Measurements from ENCODE around the gene DMD. TPM values are rescaled to one million over a fixed set of nuclear protein-coding genes. Genes with fewer than 3 reads are reported as not detected.
A peak's percentile ranks its signal among the peaks of the same experiment; 100 is the strongest.

The DMD gene
- total RNA-seq, 1 donor from 2014 or later: 22.2 TPM

DNA sequence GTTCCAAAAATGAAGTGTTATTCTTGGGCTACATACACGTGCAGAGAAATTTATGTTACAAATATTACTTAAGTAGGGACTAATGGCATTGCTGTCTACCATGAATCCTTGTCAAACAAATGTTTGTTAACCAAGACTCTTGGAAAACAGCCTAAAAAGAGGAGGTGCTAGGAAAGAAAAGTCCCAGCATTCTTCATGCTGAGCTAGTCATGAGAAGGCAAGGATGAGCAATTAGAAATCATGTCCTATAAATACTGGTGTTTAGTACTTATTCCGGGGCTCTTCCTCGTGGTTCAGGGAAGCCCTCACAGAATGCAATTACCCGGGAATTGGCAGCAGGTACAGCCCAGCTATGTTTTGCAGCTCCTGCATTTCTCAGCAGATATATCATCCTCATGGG, 1761.4 kb downstream of the DMD start:
- DNase-seq (ENCODE audit: low read depth) (peak; percentile 28), FAIRE-seq (peak; percentile 66)
- no peak overlapping the region for H3K27ac ChIP-seq (ENCODE audit: low read depth, low read length)
- no peaks in the 10 kb centered on the region for H3K36me3 ChIP-seq (ENCODE audit: insufficient read depth, low read length)
- H3K4me2 ChIP-seq (ENCODE audit: low read length): no peak overlapping the region
- Mint-ChIP-seq H3K9me3 (ENCODE audit: unreplicated experiment) (no peaks in the 10 kb centered on the region), H3K4me3 (ENCODE audit: unreplicated experiment) (no peak overlapping the region), H3K36me3 (ENCODE audit: low read depth, unreplicated experiment) (no peaks in the 10 kb centered on the region), H3K4me1 (ENCODE audit: low read depth, unreplicated experiment) (no peaks in the 10 kb centered on the region), H3K27me3 (ENCODE audit: low read depth, unreplicated experiment) (no peaks in the 10 kb centered on the region), H3K27ac (ENCODE audit: unreplicated experiment) (no peak overlapping the region)
- TF ChIP-seq EZH2 (IDR thresholded peaks at IDR 0.05; ENCODE audit: insufficient read depth, low read length): no peak
- TF ChIP-seq, protein P1, sequence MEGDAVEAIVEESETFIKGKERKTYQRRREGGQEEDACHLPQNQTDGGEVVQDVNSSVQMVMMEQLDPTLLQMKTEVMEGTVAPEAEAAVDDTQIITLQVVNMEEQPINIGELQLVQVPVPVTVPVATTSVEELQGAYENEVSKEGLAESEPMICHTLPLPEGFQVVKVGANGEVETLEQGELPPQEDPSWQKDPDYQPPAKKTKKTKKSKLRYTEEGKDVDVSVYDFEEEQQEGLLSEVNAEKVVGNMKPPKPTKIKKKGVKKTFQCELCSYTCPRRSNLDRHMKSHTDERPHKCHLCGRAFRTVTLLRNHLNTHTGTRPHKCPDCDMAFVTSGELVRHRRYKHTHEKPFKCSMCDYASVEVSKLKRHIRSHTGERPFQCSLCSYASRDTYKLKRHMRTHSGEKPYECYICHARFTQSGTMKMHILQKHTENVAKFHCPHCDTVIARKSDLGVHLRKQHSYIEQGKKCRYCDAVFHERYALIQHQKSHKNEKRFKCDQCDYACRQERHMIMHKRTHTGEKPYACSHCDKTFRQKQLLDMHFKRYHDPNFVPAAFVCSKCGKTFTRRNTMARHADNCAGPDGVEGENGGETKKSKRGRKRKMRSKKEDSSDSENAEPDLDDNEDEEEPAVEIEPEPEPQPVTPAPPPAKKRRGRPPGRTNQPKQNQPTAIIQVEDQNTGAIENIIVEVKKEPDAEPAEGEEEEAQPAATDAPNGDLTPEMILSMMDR (IDR thresholded peaks at IDR 0.05; ENCODE audit: insufficient read depth, low read depth, low read length): no peak
- no peaks in the 10 kb centered on the region for H3K9me3 ChIP-seq (ENCODE audit: insufficient read depth, low read depth, low read length)
- no peak overlapping the region for H2AFZ ChIP-seq (ENCODE audit: low read depth, low read length)
- H4K20me1 ChIP-seq (ENCODE audit: insufficient read depth, low read length): no peaks in the 10 kb centered on the region
- no peak overlapping the region for H3K4me3 ChIP-seq (ENCODE audit: insufficient read depth, low read depth, low read length)
- H3K79me2 ChIP-seq (ENCODE audit: insufficient read depth, low read length): no peaks in the 10 kb centered on the region
- H3K9ac ChIP-seq (ENCODE audit: low read length): no peak overlapping the region
- no peaks in the 10 kb centered on the region for H3K4me1 ChIP-seq (ENCODE audit: insufficient read depth, low read length)
- H3K27me3 ChIP-seq (ENCODE audit: insufficient read depth, low read length): no peaks in the 10 kb centered on the region

DNA sequence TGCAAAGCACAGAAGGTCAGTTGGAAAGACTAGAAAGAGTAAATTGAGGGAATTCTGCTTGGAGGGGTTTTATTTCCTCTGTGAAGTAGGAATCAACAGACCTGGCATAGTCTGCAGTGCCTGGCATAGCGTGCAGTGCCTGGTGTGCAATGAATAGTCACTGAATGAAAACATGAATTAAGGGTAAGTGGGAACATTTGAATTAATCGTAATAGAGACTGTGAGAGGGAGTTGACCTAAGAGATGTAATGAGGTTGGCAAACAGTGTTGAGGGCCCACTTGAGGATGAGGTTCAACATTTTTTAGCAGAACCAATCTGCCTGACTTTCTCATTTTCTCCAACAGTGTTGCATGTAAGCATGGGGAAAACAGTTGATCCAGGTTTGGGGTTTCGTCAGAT, 1762.3 kb downstream of the DMD start:
- Histone ChIP-seq H3K4me2 (ENCODE audit: low read length) (no peak overlapping the region), H3K27ac (ENCODE audit: low read depth, low read length) (no peak overlapping the region), H3K79me2 (ENCODE audit: insufficient read depth, low read length) (no peaks in the 10 kb centered on the region), H3K36me3 (ENCODE audit: insufficient read depth, low read length) (no peaks in the 10 kb centered on the region), H3K4me1 (ENCODE audit: insufficient read depth, low read length) (no peaks in the 10 kb centered on the region), H3K9ac (ENCODE audit: low read length) (no peak overlapping the region), H4K20me1 (ENCODE audit: insufficient read depth, low read length) (no peaks in the 10 kb centered on the region), H3K9me3 (ENCODE audit: insufficient read depth, low read depth, low read length) (no peaks in the 10 kb centered on the region), H2AFZ (ENCODE audit: low read depth, low read length) (no peak overlapping the region), H3K4me3 (ENCODE audit: insufficient read depth, low read depth, low read length) (no peak overlapping the region), H3K27me3 (ENCODE audit: insufficient read depth, low read length) (no peaks in the 10 kb centered on the region)
- no peaks in the 10 kb centered on the region for H3K36me3 Mint-ChIP-seq (ENCODE audit: low read depth, unreplicated experiment)
- H3K4me3 Mint-ChIP-seq (ENCODE audit: unreplicated experiment): no peak overlapping the region
- H3K9me3 Mint-ChIP-seq (ENCODE audit: unreplicated experiment): no peaks in the 10 kb centered on the region
- no peaks in the 10 kb centered on the region for H3K4me1 Mint-ChIP-seq (ENCODE audit: low read depth, unreplicated experiment)
- TF ChIP-seq, protein P1 (IDR thresholded peaks at IDR 0.05; ENCODE audit: insufficient read depth, low read depth, low read length): no peak
- no peak for TF ChIP-seq EZH2 (IDR thresholded peaks at IDR 0.05; ENCODE audit: insufficient read depth, low read length)
- H3K27me3 Mint-ChIP-seq (ENCODE audit: low read depth, unreplicated experiment): no peaks in the 10 kb centered on the region
- DNase-seq (ENCODE audit: low read depth) (no peak), FAIRE-seq (no peak)
- no peak overlapping the region for H3K27ac Mint-ChIP-seq (ENCODE audit: unreplicated experiment)

DNA sequence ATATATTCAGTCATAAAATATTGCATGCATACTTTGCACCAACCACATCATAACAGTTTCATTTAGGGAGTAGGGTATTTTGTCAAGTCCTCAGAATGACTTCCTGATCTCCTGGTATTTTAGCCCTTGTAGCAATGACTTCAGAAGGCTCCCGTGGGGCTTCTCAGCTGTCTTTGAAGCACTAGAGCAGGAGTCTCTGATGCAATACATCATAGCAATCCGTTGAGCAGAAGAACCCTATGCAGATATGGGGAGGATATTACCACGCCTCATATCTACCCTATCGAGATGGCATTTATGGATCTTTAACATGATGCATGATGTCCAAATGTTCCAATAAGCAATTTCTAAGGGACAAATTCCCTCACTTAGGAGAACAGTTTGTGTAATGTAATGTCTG, 1765.8 kb downstream of the DMD start:
- no peak overlapping the region for H3K27ac ChIP-seq (ENCODE audit: low read depth, low read length)
- no peaks in the 10 kb centered on the region for H3K4me1 Mint-ChIP-seq (ENCODE audit: low read depth, unreplicated experiment)
- H3K36me3 ChIP-seq (ENCODE audit: insufficient read depth, low read length): no peaks in the 10 kb centered on the region
- H3K79me2 ChIP-seq (ENCODE audit: insufficient read depth, low read length): no peaks in the 10 kb centered on the region
- H3K27me3 ChIP-seq (ENCODE audit: insufficient read depth, low read length): no peaks in the 10 kb centered on the region
- H3K9ac ChIP-seq (ENCODE audit: low read length): no peak overlapping the region
- no peak overlapping the region for H3K4me3 ChIP-seq (ENCODE audit: insufficient read depth, low read depth, low read length)
- no peak overlapping the region for H2AFZ ChIP-seq (ENCODE audit: low read depth, low read length)
- H3K27ac Mint-ChIP-seq (ENCODE audit: unreplicated experiment): no peak overlapping the region
- no peaks in the 10 kb centered on the region for H3K9me3 Mint-ChIP-seq (ENCODE audit: unreplicated experiment)
- DNase-seq (ENCODE audit: low read depth) (no peak), FAIRE-seq (peak; percentile 37)
- no peaks in the 10 kb centered on the region for H3K9me3 ChIP-seq (ENCODE audit: insufficient read depth, low read depth, low read length)
- H3K27me3 Mint-ChIP-seq (ENCODE audit: low read depth, unreplicated experiment): no peaks in the 10 kb centered on the region
- no peak overlapping the region for H3K4me3 Mint-ChIP-seq (ENCODE audit: unreplicated experiment)
- H3K4me2 ChIP-seq (ENCODE audit: low read length): no peak overlapping the region
- no peaks in the 10 kb centered on the region for H3K36me3 Mint-ChIP-seq (ENCODE audit: low read depth, unreplicated experiment)
- H3K4me1 ChIP-seq (ENCODE audit: insufficient read depth, low read length): no peaks in the 10 kb centered on the region
- no peaks in the 10 kb centered on the region for H4K20me1 ChIP-seq (ENCODE audit: insufficient read depth, low read length)
- TF ChIP-seq, protein P1 (IDR thresholded peaks at IDR 0.05; ENCODE audit: insufficient read depth, low read depth, low read length): no peak
- TF ChIP-seq EZH2 (IDR thresholded peaks at IDR 0.05; ENCODE audit: insufficient read depth, low read length): no peak

All from astrocyte (in vitro differentiated cells and primary cell).